A549 (cell line): Measurements from ENCODE around the gene PLEKHA6. TPM values are rescaled to one million over a fixed set of nuclear protein-coding genes. Genes with fewer than 3 reads are reported as not detected.

ENCODE experiments used
- ATAC-seq, 2 experiments: fragments of 200-7000 bp in 1 of 2; fragments of >200 bp in 1 of 2; cut with Nextera tagmentation in 1 of 2; cut with Tn5 transposase in 1 of 2; 3 replicates each; pipeline versions ENCODE4 v1.8.0 to v1.9.1; 2018 to 2020; ENCODE audit warnings: mild to moderate bottlenecking in 1 of 2, moderate library complexity in 1 of 2
- CTCF ChIA-PET: fragments of 300-600 bp; sonication (Branson Sonifier 250); formaldehyde crosslinking; extraction: SDS; loops from one replicate; lab custom pipeline; 2021; ENCODE audit warnings: antibody characterized with exemption, inconsistent platforms; lab: Yijun Ruan, JAX
- POLR2A ChIA-PET: fragments of 350-600 bp; formaldehyde crosslinking; extraction: SDS; loops from one replicate; lab custom pipeline; 2021; ENCODE audit warnings: antibody characterized with exemption, inconsistent platforms; lab: Yijun Ruan, JAX
- DNase-seq, 2 experiments: peaks; one replicate each; pipeline versions ENCODE4 v3.0.0 to v3.0.0-alpha.2; 2011 to 2016; ENCODE audit warnings: low read depth in 1 of 2, low spot score in 1 of 2
- FAIRE-seq: peaks from 2 replicates; lab custom pipeline; 2011; peaks lifted over from hg19 to GRCh38; lab: Jason Lieb, UNC
- H3K27ac ChIP-seq, 2 experiments: fragments of >200 bp; sonication (Bioruptor Twin); formaldehyde crosslinking; 3 replicates each; pipeline ENCODE4 v1.5.1; 2016 to 2017
- H3K4me1 ChIP-seq: fragments of >200 bp; sonication (Bioruptor Twin); formaldehyde crosslinking; 3 replicates; pipeline ENCODE4 v1.6.1; 2016
- H3K4me2 ChIP-seq: fragments of >200 bp; sonication (Bioruptor Twin); formaldehyde crosslinking; 3 replicates; pipeline ENCODE4 v1.6.1; 2016
- H3K4me3 ChIP-seq: fragments of >200 bp; sonication (Bioruptor Twin); formaldehyde crosslinking; 3 replicates; pipeline ENCODE4 v1.5.1; 2016
- H3K9me3 ChIP-seq: fragments of >200 bp; sonication (Bioruptor Twin); formaldehyde crosslinking; 3 replicates; pipeline ENCODE4 v1.6.1; 2016
- CEBPB ChIP-seq, 2 experiments: fragments of >200 bp in 1 of 2; sonication (Bioruptor Twin) in 1 of 2; formaldehyde crosslinking in 1 of 2; IDR thresholded peaks; 2 replicates each; pipeline ENCODE4 v1.6.1; 2012 to 2016
- CHD2 ChIP-seq: fragments of 150-350 bp; IDR thresholded peaks from 2 replicates; pipeline ENCODE4 v1.6.1; 2014; ENCODE audit warnings: low read length; ENCODE audit not compliant: partially characterized antibody
- EHMT2 ChIP-seq: fragments of 200-600 bp; sonication (generic); IDR thresholded peaks from 2 replicates; pipeline ENCODE4 v1.6.1; 2016; ENCODE audit warnings: antibody characterized with exemption, low read depth, mild to moderate bottlenecking, moderate library complexity
- ESRRA ChIP-seq: fragments of 150-350 bp; IDR thresholded peaks from 2 replicates; pipeline ENCODE4 v1.6.1; 2014; ENCODE audit warnings: mild to moderate bottlenecking, low read length, borderline replicate concordance
- GATA3 ChIP-seq: IDR thresholded peaks from 2 replicates; pipeline ENCODE4 v1.6.1; 2012; ENCODE audit warnings: borderline replicate concordance
- HDAC2 ChIP-seq: fragments of 200-600 bp; sonication (generic); IDR thresholded peaks from 2 replicates; pipeline ENCODE4 v1.6.1; 2016
- HOXA7 ChIP-seq: fragments of 250-450 bp; sonication (Bioruptor Pico); IDR thresholded peaks from 2 replicates; pipeline ENCODE4 v1.5.0; 2020; ENCODE audit warnings: mild to moderate bottlenecking, moderate library complexity
- JUN ChIP-seq, 2 experiments: fragments of >200 bp; sonication (Bioruptor Twin); formaldehyde crosslinking; IDR thresholded peaks; 2 replicates in 1 of 2; 3 replicates in 1 of 2; pipeline ENCODE4 v1.6.1; 2016 to 2017
- MYC ChIP-seq: IDR thresholded peaks from 2 replicates; pipeline ENCODE4 v1.6.1; 2012; ENCODE audit warnings: mild to moderate bottlenecking, inconsistent platforms, low read length, improper control_type of control experiment, borderline replicate concordance
- RCOR1 ChIP-seq: fragments of 150-350 bp; IDR thresholded peaks from 2 replicates; pipeline ENCODE4 v1.6.1; 2014; ENCODE audit warnings: antibody characterized with exemption, low read length, low read depth
- RNF2 ChIP-seq: fragments of 200-600 bp; sonication (generic); IDR thresholded peaks from 2 replicates; pipeline ENCODE4 v1.6.1; 2016; ENCODE audit warnings: low read depth, mild to moderate bottlenecking, antibody characterized with exemption, moderate library complexity, borderline replicate concordance
- SMC3 ChIP-seq: fragments of >200 bp; sonication (Bioruptor Twin); formaldehyde crosslinking; IDR thresholded peaks from 3 replicates; pipeline ENCODE4 v1.6.1; 2018; ENCODE audit warnings: inconsistent platforms
- ZNF302 ChIP-seq: fragments of 250-450 bp; sonication (Bioruptor Pico); IDR thresholded peaks from 2 replicates; pipeline ENCODE4 v1.9.0; 2021; ENCODE audit warnings: inconsistent platforms, mild to moderate bottlenecking, moderate library complexity
- WGBS: methylation state at CpG from one replicate; pipeline ENCODE4 v1.1.6; 2017; ENCODE audit errors: missing lambda C conversion rate; 5-methylcytosine and 5-hydroxymethylcytosine counted together
- polyA plus RNA-seq, 4 experiments: library from polyadenylated mRNA; depleted of rRNA in 3 of 4; stranded (reverse); fragments of >200 nt; fragmentation: RNase III in 1 of 4; extraction: RNeasy Plus Mini Kit Qiagen cat#74134 plus additional on column Dnase treatment in 1 of 4; gene quantifications; 2 replicates in 3 of 4; 3 replicates in 1 of 4; pipeline ENCODE4 v1.2.3, GENCODE V29; 2011 to 2017
- TF ChIP-seq, protein P1 (sequence below): fragments of 250-450 bp; sonication (Bioruptor Pico); IDR thresholded peaks from 2 replicates; pipeline ENCODE4 v1.5.0; 2020; ENCODE audit warnings: low read depth, mild to moderate bottlenecking, moderate library complexity
- TF ChIP-seq, protein P2 (sequence below): fragments of >200 bp; sonication (Bioruptor Twin); formaldehyde crosslinking; IDR thresholded peaks from 3 replicates; pipeline ENCODE4 v1.6.1; 2016
- TF ChIP-seq, protein P3 (sequence below): fragments of 150-350 bp; IDR thresholded peaks from 2 replicates; pipeline ENCODE4 v1.6.1; 2014; ENCODE audit warnings: low read depth, mild to moderate bottlenecking, low read length
- TF ChIP-seq, protein P4 (sequence below): IDR thresholded peaks from 2 replicates; pipeline ENCODE4 v1.6.1; 2012
- TF ChIP-seq, protein P5 (sequence below): fragments of 450-650 bp; IDR thresholded peaks from 2 replicates; pipeline ENCODE4 v1.6.1; 2014; ENCODE audit warnings: antibody characterized with exemption

The PLEKHA6 gene
- polyA plus RNA-seq, 2 of the 4 experiments (the other 2 are of a cell fraction) = 13.0 to 26.2 TPM

DNA sequence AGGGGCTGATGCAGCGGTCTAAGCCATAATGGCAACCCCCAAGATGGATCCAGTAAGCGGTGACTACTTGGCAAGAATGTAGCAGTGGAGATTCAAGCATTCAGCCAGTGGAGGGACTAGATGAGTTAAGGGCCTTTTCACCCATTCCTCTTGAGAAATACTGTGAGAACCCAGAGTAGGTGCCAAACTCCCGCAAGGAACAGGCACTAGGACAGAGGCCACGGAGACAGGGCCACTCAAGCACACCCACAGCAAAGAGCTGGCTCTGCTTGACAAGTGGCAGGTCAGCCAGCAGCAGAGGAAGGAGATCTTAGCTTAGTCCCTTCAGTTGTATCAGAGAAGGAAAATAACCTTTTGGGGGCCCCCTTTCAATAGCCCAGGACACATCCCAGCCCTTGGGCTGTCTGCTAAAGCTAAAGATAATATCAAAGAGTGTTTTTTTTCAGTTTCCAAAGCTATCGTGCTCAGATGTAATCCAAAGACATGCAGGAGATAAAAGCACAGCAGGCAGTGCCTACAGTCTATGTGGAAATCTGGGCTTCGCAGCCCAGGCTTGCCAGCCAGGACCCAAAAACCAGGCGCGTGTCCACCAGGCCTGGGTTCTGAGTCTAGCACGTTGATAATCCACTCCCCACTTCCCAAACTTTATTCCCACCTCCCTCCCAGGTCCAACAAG lies 83.9 kb downstream of the PLEKHA6 start:
- H3K9me3 ChIP-seq = no peaks in the 10 kb centered on the region
- TF ChIP-seq CEBPB (IDR thresholded peaks at IDR 0.05) = no peak
- TF ChIP-seq SMC3 = no peak
- TF ChIP-seq, protein P1, sequence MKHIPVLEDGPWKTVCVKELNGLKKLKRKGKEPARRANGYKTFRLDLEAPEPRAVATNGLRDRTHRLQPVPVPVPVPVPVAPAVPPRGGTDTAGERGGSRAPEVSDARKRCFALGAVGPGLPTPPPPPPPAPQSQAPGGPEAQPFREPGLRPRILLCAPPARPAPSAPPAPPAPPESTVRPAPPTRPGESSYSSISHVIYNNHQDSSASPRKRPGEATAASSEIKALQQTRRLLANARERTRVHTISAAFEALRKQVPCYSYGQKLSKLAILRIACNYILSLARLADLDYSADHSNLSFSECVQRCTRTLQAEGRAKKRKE (CRISPR knock-in tag) = no peak
- TF ChIP-seq, protein P2, sequence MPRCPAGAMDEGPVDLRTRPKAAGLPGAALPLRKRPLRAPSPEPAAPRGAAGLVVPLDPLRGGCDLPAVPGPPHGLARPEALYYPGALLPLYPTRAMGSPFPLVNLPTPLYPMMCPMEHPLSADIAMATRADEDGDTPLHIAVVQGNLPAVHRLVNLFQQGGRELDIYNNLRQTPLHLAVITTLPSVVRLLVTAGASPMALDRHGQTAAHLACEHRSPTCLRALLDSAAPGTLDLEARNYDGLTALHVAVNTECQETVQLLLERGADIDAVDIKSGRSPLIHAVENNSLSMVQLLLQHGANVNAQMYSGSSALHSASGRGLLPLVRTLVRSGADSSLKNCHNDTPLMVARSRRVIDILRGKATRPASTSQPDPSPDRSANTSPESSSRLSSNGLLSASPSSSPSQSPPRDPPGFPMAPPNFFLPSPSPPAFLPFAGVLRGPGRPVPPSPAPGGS = no peak
- no peak for TF ChIP-seq GATA3
- TF ChIP-seq, protein P3, sequence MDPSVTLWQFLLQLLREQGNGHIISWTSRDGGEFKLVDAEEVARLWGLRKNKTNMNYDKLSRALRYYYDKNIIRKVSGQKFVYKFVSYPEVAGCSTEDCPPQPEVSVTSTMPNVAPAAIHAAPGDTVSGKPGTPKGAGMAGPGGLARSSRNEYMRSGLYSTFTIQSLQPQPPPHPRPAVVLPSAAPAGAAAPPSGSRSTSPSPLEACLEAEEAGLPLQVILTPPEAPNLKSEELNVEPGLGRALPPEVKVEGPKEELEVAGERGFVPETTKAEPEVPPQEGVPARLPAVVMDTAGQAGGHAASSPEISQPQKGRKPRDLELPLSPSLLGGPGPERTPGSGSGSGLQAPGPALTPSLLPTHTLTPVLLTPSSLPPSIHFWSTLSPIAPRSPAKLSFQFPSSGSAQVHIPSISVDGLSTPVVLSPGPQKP = no peak
- no peak for TF ChIP-seq RCOR1
- TF ChIP-seq JUN (IDR thresholded peaks at IDR 0.05) = no peak
- TF ChIP-seq, all 56 proteins: peak for 0
- CTCF ChIA-PET = interaction anchor here (0.6 to 39.0 kb wide), 7 partner anchors 8 to 113 kb away, joined by 3 to 840 read pairs (median 3); partner anchors contain the start of gene PLEKHA6
- H3K4me3 ChIP-seq = no peak overlapping the region
- H3K4me2 ChIP-seq = no peak overlapping the region
- no peak for FAIRE-seq
- DNase-seq = no peak
- WGBS = 90% methylated on average over 9 of the region's 9 CpGs
- POLR2A ChIA-PET = no interaction called here
- ATAC-seq = no peak
- peaks cover 14% of the 10 kb centered on the region for H3K4me1 ChIP-seq
- H3K27ac ChIP-seq = no peak overlapping the region

DNA sequence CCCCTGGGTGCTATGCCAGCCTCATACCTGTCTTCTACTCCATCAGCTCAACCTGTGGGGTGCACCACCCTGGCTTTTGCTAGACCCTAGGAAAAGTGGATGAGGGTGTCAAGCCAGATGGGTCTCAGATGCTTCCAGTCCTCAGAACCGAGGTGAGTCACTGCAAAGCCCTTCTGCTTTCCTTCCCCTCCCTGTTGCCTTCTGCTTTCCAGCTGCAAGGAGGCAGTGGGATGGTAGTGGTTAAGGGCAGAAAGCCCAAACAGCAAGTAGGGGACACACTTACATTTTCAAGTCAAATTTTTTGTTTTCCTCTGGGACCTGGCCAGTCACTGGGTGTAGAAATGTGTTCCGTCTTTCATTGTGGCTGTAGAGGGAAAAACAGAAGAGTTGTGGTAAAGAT lies 85.3 kb downstream of the PLEKHA6 start:
- no peak overlapping the region for H3K4me2 ChIP-seq
- H3K27ac ChIP-seq = no peak overlapping the region
- no peaks in the 10 kb centered on the region for H3K9me3 ChIP-seq
- WGBS = 91% methylated on average over 2 of the region's 2 CpGs
- H3K4me3 ChIP-seq = no peak overlapping the region
- ChIA-PET CTCF (interaction anchor here (1.4 to 39.0 kb wide), 4 partner anchors 16 to 96 kb away, joined by 3 to 840 read pairs (median 14); partner anchors contain the start of gene PLEKHA6), POLR2A (no interaction called here)
- no peak for DNase-seq
- no peak for FAIRE-seq
- no peak for ATAC-seq
- TF ChIP-seq RNF2 = no peak
- TF ChIP-seq HOXA7 (CRISPR knock-in tag) = no peak
- TF ChIP-seq HDAC2 = no peak
- TF ChIP-seq, protein P1 (CRISPR knock-in tag) = no peak
- TF ChIP-seq ZNF302 = no peak
- no peak for TF ChIP-seq EHMT2
- TF ChIP-seq, protein P4, sequence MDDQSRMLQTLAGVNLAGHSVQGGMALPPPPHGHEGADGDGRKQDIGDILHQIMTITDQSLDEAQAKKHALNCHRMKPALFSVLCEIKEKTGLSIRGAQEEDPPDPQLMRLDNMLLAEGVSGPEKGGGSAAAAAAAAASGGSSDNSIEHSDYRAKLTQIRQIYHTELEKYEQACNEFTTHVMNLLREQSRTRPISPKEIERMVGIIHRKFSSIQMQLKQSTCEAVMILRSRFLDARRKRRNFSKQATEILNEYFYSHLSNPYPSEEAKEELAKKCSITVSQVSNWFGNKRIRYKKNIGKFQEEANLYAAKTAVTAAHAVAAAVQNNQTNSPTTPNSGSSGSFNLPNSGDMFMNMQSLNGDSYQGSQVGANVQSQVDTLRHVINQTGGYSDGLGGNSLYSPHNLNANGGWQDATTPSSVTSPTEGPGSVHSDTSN = no peak
- TF ChIP-seq ESRRA = no peak
- TF ChIP-seq, protein P5, sequence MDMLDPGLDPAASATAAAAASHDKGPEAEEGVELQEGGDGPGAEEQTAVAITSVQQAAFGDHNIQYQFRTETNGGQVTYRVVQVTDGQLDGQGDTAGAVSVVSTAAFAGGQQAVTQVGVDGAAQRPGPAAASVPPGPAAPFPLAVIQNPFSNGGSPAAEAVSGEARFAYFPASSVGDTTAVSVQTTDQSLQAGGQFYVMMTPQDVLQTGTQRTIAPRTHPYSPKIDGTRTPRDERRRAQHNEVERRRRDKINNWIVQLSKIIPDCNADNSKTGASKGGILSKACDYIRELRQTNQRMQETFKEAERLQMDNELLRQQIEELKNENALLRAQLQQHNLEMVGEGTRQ = no peak
- TF ChIP-seq CHD2 = no peak
- TF ChIP-seq MYC = no peak
- peaks cover 13% of the 10 kb centered on the region for H3K4me1 ChIP-seq
